Prostate gland (tissue), 2 donors: ENCODE results near the gene FEZF1.

Experiments used
- CTCF ChIP-seq, 4 experiments: fragments of 200-600 bp in 2 of 4; fragments of 450-650 bp in 2 of 4; sonication (generic) in 2 of 4; IDR thresholded peaks; 1 replicate in 3 of 4; 2 replicates in 1 of 4; pipeline ENCODE4 v1.5.1; 2016 to 2019; ENCODE audit warnings: antibody characterized with exemption in 4 of 4, mild to moderate bottlenecking in 2 of 4, moderate library complexity in 2 of 4
- POLR2A ChIP-seq: fragments of 450-650 bp; IDR thresholded peaks from one replicate; pipeline ENCODE4 v1.6.1; 2016; ENCODE audit warnings: antibody characterized with exemption, mild to moderate bottlenecking
- POLR2AphosphoS5 ChIP-seq: sonication (generic); formaldehyde crosslinking; IDR thresholded peaks from one replicate; pipeline ENCODE4 v1.6.1; 2017; ENCODE audit warnings: antibody characterized with exemption

- TF ChIP-seq CTCF (IDR thresholded peaks at IDR 0.05) (no peak), POLR2AphosphoS5 (no peak), POLR2A (no peak)
Measured at GRCh38 chr7:122314284-122314683, 9.7 kb upstream of the FEZF1 start.
